OCI-LY7 (cell line): ENCODE data around the gene LRRC51.

Source experiments
- EZH2phosphoT487 ChIP-seq: fragments of 200-600 bp; sonication (generic); IDR thresholded peaks from 2 replicates; pipeline ENCODE4 v1.6.1; 2018; ENCODE audit warnings: low read depth, borderline replicate concordance, mild to moderate bottlenecking, mixed run types, antibody characterized with exemption, low read length, moderate library complexity, mixed read lengths
- TF ChIP-seq, protein P1 (sequence below): fragments of 200-600 bp; sonication (generic); conservative IDR thresholded peaks from 2 replicates; pipeline ENCODE4 v1.5.1; 2014; ENCODE audit warnings: mild to moderate bottlenecking, antibody characterized with exemption, low read length, moderate library complexity, mixed read lengths

- TF ChIP-seq, protein P1, sequence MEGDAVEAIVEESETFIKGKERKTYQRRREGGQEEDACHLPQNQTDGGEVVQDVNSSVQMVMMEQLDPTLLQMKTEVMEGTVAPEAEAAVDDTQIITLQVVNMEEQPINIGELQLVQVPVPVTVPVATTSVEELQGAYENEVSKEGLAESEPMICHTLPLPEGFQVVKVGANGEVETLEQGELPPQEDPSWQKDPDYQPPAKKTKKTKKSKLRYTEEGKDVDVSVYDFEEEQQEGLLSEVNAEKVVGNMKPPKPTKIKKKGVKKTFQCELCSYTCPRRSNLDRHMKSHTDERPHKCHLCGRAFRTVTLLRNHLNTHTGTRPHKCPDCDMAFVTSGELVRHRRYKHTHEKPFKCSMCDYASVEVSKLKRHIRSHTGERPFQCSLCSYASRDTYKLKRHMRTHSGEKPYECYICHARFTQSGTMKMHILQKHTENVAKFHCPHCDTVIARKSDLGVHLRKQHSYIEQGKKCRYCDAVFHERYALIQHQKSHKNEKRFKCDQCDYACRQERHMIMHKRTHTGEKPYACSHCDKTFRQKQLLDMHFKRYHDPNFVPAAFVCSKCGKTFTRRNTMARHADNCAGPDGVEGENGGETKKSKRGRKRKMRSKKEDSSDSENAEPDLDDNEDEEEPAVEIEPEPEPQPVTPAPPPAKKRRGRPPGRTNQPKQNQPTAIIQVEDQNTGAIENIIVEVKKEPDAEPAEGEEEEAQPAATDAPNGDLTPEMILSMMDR: no peak
- no peak for TF ChIP-seq EZH2phosphoT487
Measured at GRCh38 chr11:72036687-72037086, 44.0 kb upstream of the LRRC51 start.
